ENCODE results near the gene CRK. TPM values are rescaled to one million over a fixed set of nuclear protein-coding genes. Genes with fewer than 3 reads are reported as not detected.

Gene CRK
- total RNA-seq, 4 donors from 2014 or later: 33.8 to 59.3 (median 51.2) TPM

DNA sequence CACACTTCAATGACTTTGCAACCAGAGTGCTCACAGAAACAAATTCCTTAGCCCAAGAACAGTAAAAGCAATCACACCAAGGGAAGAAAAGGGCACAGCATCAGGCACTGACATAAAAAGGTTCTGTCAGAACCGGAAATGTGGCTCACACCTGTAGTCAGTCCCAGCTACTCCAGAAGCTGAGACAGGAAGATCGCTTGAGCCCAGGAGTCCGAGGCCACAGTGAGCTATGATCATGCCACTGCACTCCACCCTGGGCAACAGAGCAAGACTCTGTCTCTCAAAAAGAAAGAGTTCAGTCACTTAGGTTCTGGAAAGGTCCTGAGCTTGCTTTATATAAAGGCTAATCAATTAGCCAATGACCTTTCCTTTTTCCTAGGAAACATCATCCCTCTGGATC lies 78.7 kb downstream of the CRK start:
- Histone ChIP-seq H3K36me3 (peaks cover 0 to 36% (median 0%) of the 10 kb centered on the region in 3 donors), H3K9me3 (no peaks in the 10 kb centered on the region), H3K27me3 (no peaks in the 10 kb centered on the region), H3K4me3 (no peak overlapping the region), H3K27ac (peak overlapping the region in 2 of 4 donors; percentile 13 to 39), H3K4me1 (peaks cover 44 to 100% (median 83%) of the 10 kb centered on the region in 3 donors)
- DNase-seq: no peak
- no peak for TF ChIP-seq POLR2A (IDR thresholded peaks at IDR 0.05)
- TF ChIP-seq, protein P1, sequence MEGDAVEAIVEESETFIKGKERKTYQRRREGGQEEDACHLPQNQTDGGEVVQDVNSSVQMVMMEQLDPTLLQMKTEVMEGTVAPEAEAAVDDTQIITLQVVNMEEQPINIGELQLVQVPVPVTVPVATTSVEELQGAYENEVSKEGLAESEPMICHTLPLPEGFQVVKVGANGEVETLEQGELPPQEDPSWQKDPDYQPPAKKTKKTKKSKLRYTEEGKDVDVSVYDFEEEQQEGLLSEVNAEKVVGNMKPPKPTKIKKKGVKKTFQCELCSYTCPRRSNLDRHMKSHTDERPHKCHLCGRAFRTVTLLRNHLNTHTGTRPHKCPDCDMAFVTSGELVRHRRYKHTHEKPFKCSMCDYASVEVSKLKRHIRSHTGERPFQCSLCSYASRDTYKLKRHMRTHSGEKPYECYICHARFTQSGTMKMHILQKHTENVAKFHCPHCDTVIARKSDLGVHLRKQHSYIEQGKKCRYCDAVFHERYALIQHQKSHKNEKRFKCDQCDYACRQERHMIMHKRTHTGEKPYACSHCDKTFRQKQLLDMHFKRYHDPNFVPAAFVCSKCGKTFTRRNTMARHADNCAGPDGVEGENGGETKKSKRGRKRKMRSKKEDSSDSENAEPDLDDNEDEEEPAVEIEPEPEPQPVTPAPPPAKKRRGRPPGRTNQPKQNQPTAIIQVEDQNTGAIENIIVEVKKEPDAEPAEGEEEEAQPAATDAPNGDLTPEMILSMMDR (IDR thresholded peaks at IDR 0.05): no peak
- WGBS, 2 donors: 48 to 77% methylated on average over 2 to 3 of the region's 3 CpGs
- intact Hi-C loops (cut with DNase I): loop anchor here (10.0 kb wide), 1 partner anchor 57 kb away; no protein-coding TSS in a partner anchor

DNA sequence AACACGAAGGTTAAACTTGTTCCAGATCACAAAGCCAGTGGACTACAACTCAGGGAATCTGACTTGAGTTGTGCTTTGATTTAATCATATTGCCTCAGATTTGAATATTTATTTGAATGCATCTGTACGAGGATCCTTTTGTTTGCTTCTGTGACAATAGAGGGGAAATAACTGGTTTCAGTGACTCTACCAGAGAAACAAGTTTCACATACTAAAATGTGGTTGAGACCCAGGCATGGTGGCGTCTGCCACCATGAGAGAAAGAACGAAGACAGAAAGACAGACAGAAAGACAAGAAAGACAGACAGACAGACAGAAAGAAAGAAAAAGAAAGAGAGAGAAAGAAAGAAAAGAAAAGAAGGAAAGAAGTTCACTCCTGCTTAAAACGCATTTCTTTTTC lies 80.0 kb downstream of the CRK start:
- H3K4me3 ChIP-seq: no peak overlapping the region
- H3K9me3 ChIP-seq: no peaks in the 10 kb centered on the region
- no peak for TF ChIP-seq POLR2A (IDR thresholded peaks at IDR 0.05)
- TF ChIP-seq, protein P1 (IDR thresholded peaks at IDR 0.05): no peak
- peaks cover 42 to 100% (median 77%) of the 10 kb centered on the region in 3 donors for H3K4me1 ChIP-seq
- H3K27ac ChIP-seq: peak overlapping the region in 2 of 4 donors; percentile 39 to 40
- 28 to 36% methylated on average over 5 of the region's 5 CpGs for WGBS, 2 donors
- intact Hi-C loops (cut with DNase I): loop anchor here (10.0 kb wide), 1 partner anchor 59 kb away; no protein-coding TSS in a partner anchor
- no peaks in the 10 kb centered on the region for H3K27me3 ChIP-seq
- peaks cover 0 to 39% (median 0%) of the 10 kb centered on the region in 3 donors for H3K36me3 ChIP-seq
- DNase-seq: no peak

DNA sequence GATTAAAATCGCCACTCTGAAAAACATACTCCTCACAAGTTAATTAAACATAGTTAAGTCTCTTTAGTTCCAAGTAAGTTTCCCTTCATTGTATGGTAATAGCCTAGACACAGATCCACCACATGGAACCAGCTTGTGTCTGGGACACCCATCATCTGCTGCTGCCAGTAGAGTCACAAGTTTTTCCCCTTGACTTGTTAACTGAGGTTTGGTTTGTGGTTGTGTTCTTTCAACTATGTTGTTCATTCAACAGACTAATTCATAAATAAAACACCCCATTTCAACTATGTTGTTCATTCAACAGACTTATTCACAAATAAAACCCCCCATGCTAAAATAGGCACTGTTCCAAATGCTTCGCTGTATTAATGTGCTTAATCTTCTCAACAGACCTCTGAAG lies 80.4 kb downstream of the CRK start:
- Histone ChIP-seq H3K4me3 (no peak overlapping the region), H3K36me3 (peaks cover 0 to 39% (median 0%) of the 10 kb centered on the region in 3 donors), H3K9me3 (no peaks in the 10 kb centered on the region), H3K4me1 (peaks cover 38 to 100% (median 72%) of the 10 kb centered on the region in 3 donors), H3K27me3 (no peaks in the 10 kb centered on the region), H3K27ac (peak overlapping the region in 2 of 4 donors; percentile 39 to 40)
- WGBS, 2 donors: 6 to 25% methylated on average over 2 of the region's 2 CpGs
- intact Hi-C loops (cut with DNase I): loop anchor here (10.0 kb wide), 1 partner anchor 59 kb away; no protein-coding TSS in a partner anchor
- DNase-seq: no peak
- TF ChIP-seq, protein P1 (IDR thresholded peaks at IDR 0.05): no peak
- no peak for TF ChIP-seq POLR2A (IDR thresholded peaks at IDR 0.05)

DNA sequence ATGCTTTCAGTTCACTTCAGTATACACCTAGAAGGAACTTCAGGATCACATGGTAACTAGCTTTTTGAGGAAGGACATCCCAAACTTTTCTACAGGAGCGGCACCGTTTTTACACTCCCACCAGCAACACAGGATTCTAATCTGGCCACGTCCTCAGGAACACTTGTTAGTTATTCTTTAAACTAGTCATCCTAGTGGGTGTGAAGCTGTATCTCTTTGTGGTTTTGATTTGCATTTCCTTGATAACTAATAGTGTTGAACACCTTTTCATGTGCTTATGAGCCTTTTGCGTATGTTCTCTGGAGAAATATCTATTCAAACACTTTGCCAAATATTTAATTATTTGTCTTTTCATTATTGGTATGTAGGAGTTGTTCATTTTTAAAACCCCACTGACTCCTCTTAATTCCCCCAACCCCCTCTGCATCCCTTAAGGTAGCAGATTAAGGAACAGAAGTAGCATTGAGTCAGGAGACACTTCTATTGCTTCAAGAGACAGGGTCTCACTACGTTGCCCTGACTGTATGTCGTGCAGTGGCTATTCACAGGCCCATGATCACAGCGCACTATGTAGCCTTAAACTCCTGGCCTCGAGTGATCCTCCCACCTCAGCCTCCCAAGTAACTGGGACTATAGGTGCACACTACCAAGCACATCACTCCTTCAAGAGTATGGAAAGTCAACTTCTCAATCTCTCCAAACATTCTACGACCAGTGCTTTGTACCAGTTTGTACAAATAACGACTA lies 81.4 kb downstream of the CRK start:
- intact Hi-C loops (cut with DNase I): loop anchor here (10.0 kb wide), 1 partner anchor 60 kb away; no protein-coding TSS in a partner anchor
- Histone ChIP-seq H3K27ac (peak overlapping the region in 2 of 4 donors; percentile 3 to 27), H3K9me3 (no peaks in the 10 kb centered on the region), H3K36me3 (peaks cover 0 to 39% (median 0%) of the 10 kb centered on the region in 3 donors), H3K4me1 (peaks cover 29 to 100% (median 62%) of the 10 kb centered on the region in 3 donors), H3K27me3 (no peaks in the 10 kb centered on the region), H3K4me3 (no peak overlapping the region)
- WGBS, 2 donors: 55 to 56% methylated on average over 10 of the region's 10 CpGs
- TF ChIP-seq, protein P1 (IDR thresholded peaks at IDR 0.05): no peak
- TF ChIP-seq POLR2A (IDR thresholded peaks at IDR 0.05): no peak
- DNase-seq: no peak

DNA sequence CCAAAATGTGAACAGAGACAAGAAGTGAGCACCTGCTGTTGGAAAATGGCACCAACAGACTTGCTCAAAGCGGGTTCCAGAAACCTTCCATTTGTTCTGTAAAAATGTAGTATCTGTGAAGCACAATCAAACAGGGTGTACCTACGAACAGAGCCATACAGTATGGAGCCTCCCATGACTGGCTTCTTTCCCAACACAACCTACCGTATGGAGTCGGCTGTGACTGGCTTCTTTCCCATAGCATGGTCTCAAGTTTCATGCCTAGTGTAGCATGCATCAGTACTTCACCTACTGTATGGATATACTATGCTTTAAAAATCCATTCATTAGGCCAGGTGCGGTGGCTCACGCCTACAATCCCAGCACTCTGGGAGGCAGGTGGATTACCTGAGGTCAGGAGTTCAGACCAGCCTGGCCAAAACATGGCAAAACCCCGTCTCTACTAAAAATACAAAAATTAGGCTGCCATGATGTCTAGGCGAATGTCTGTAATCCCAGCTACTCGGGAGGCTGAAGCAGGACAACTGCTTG lies 82.3 kb downstream of the CRK start:
- intact Hi-C loops (cut with DNase I): loop anchor here (10.0 kb wide), 1 partner anchor 61 kb away; no protein-coding TSS in a partner anchor
- Histone ChIP-seq H3K9me3 (no peaks in the 10 kb centered on the region), H3K4me3 (peak overlapping the region in 1 of 4 donors; percentile 22), H3K27me3 (no peaks in the 10 kb centered on the region), H3K27ac (peak overlapping the region in 1 of 4 donors; percentile 27), H3K4me1 (peaks cover 29 to 100% (median 54%) of the 10 kb centered on the region in 3 donors), H3K36me3 (peaks cover 0 to 39% (median 0%) of the 10 kb centered on the region in 3 donors)
- whole genome bisulfite sequencing, 2 donors: 58 to 67% methylated on average over 7 to 8 of the region's 9 CpGs
- no peak for TF ChIP-seq POLR2A (IDR thresholded peaks at IDR 0.05)
- DNase-seq: no peak
